ENCODE measurements around the gene NAALADL2. TPM values are rescaled to one million over a fixed set of nuclear protein-coding genes. Genes with fewer than 3 reads are reported as not detected.

The NAALADL2 gene
- total and polyA plus RNA-seq, 2 of the 8 experiments (the other 6 are each of a cell fraction or from before 2014, with no cell fraction given), result 0.12 to 0.22 TPM

DNA sequence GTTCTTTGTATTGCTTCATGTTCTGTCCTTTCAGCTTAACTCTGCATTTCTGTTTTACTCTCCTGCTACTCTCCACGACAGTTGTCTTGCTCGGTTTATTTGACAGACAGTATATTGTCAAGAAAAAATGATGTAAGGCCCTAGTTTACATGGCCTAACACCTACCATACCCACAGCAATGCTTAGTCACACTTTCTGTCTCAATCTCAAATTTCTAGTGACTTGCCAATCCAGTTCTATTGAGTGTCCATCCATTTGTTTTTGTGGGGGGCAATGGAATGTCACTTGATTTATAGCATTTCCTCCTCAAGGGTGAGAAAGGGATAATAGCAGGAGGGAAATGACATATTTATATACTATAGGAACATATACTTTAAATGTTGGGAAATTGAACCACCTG lies 676.2 kb downstream of the NAALADL2 start (continued):
- no peak for TF ChIP-seq TBP (IDR thresholded peaks at IDR 0.05; ENCODE audit: low read depth, low read length)
- no peak for TF ChIP-seq EP300 (IDR thresholded peaks at IDR 0.05; ENCODE audit: borderline replicate concordance in 1 of 2, low read depth in 2 of 2, low read length in 2 of 2)
- no peak for TF ChIP-seq SP2 (IDR thresholded peaks at IDR 0.05; ENCODE audit: low read length)
